HepG2 (cell line): ENCODE results near the gene GMEB1. TPM values are rescaled to one million over a fixed set of nuclear protein-coding genes. Genes with fewer than 3 reads are reported as not detected.

Experiments
- ARID4A ChIP-seq: sonication (generic); formaldehyde crosslinking; IDR thresholded peaks from 2 replicates; pipeline ENCODE4 v1.5.0; 2020; ENCODE audit warnings: mild to moderate bottlenecking, missing genetic modification reagents, borderline replicate concordance
- ERF ChIP-seq: IDR thresholded peaks from 2 replicates; pipeline ENCODE4 v1.6.1; 2018; ENCODE audit warnings: missing biosample characterization, missing genetic modification reagents
- GABPA ChIP-seq, 2 experiments: IDR thresholded peaks; 2 replicates each; pipeline ENCODE4 v1.6.1; 2011 to 2016; ENCODE audit warnings: low read depth in 2 of 2, low read length in 1 of 2, missing biosample characterization in 1 of 2, missing genetic modification characterization in 1 of 2
- HMG20A ChIP-seq: IDR thresholded peaks from 2 replicates; pipeline ENCODE4 v1.6.1; 2016; ENCODE audit warnings: borderline replicate concordance
- IKZF4 ChIP-seq: sonication (generic); formaldehyde crosslinking; IDR thresholded peaks from 2 replicates; pipeline ENCODE4 v1.5.1; 2020; ENCODE audit warnings: borderline replicate concordance, mild to moderate bottlenecking, low read depth, missing genetic modification reagents; ENCODE audit errors: not compliant biosample characterization
- KDM5B ChIP-seq: sonication (generic); formaldehyde crosslinking; IDR thresholded peaks from 2 replicates; pipeline ENCODE4 v1.4.0; 2020; ENCODE audit warnings: missing genetic modification reagents, mild to moderate bottlenecking, borderline replicate concordance
- POLR2G ChIP-seq: fragments of 200-400 bp; formaldehyde crosslinking; IDR thresholded peaks from 2 replicates; pipeline ENCODE4 v1.6.1; 2018; ENCODE audit warnings: mild to moderate bottlenecking, low read depth, low read length, moderate library complexity
- RBM22 ChIP-seq: fragments of 200-400 bp; formaldehyde crosslinking; optimal IDR thresholded peaks from 2 replicates; pipeline ENCODE3; 2017; ENCODE audit warnings: mild to moderate bottlenecking, low read length, moderate library complexity
- ZBTB7B ChIP-seq: sonication (generic); formaldehyde crosslinking; IDR thresholded peaks from 2 replicates; pipeline ENCODE4 v1.4.0; 2020; ENCODE audit warnings: missing genetic modification reagents
- ZFX ChIP-seq: sonication (generic); formaldehyde crosslinking; IDR thresholded peaks from 2 replicates; pipeline ENCODE4 v1.4.0; 2020; ENCODE audit warnings: mild to moderate bottlenecking, low read depth, missing genetic modification reagents, moderate library complexity
- ZNF235 ChIP-seq: sonication (generic); formaldehyde crosslinking; IDR thresholded peaks from 2 replicates; pipeline ENCODE4 v1.8.1; 2023; ENCODE audit warnings: mild to moderate bottlenecking, missing genetic modification reagents, borderline replicate concordance
- ZNF296 ChIP-seq: sonication (generic); formaldehyde crosslinking; conservative IDR thresholded peaks from 2 replicates; pipeline ENCODE4 v1.5.0; 2020; ENCODE audit warnings: mild to moderate bottlenecking, missing genetic modification reagents
- ZNF83 ChIP-seq: sonication (generic); formaldehyde crosslinking; IDR thresholded peaks from 2 replicates; pipeline ENCODE4 v1.4.0; 2020; ENCODE audit warnings: missing genetic modification reagents, mild to moderate bottlenecking, borderline replicate concordance
- ZNF878 ChIP-seq: sonication (generic); formaldehyde crosslinking; IDR thresholded peaks from 2 replicates; pipeline ENCODE4 v1.8.1; 2023; ENCODE audit warnings: mild to moderate bottlenecking, missing genetic modification reagents, moderate library complexity
- ZNF891 ChIP-seq: sonication (generic); formaldehyde crosslinking; IDR thresholded peaks from 2 replicates; pipeline ENCODE4 v1.5.0; 2020; ENCODE audit warnings: mild to moderate bottlenecking, missing genetic modification reagents
- polyA plus RNA-seq, 8 experiments: library from polyadenylated mRNA; depleted of rRNA in 3 of 8; stranded (reverse) in 7 of 8; unstranded in 1 of 8; fragments of >200 nt; fragmentation: Illumina TruSeq in 4 of 8; extraction: Trizol in 4 of 8; gene quantifications; 2 replicates each; pipeline versions ENCODE4 v1.2.1 to v1.2.3, GENCODE V29; 2011 to 2016; ENCODE audit warnings: low read depth in 4 of 8, missing spikeins in 1 of 8, mixed read lengths in 1 of 8; ENCODE audit not compliant: insufficient read depth in 1 of 8
- total RNA-seq, 5 experiments: library from RNA; depleted of rRNA; stranded (reverse); fragments of >200 nt; fragmentation: Illumina TruSeq; extraction: Trizol; gene quantifications; 2 replicates each; pipeline ENCODE4 v1.2.3, GENCODE V29; 2016; ENCODE audit warnings: low read depth in 1 of 5
- TF ChIP-seq, protein P1 (sequence below): sonication (generic); formaldehyde crosslinking; IDR thresholded peaks from 2 replicates; pipeline ENCODE4 v1.5.1; 2020; ENCODE audit warnings: mild to moderate bottlenecking, missing genetic modification reagents, moderate library complexity

The GMEB1 gene
- total and polyA plus RNA-seq, 2 of the 13 experiments (the other 11 are each of a cell fraction or from before 2014, with no cell fraction given), result 3.0 to 6.0 TPM

GRCh38 chr1:28668956-28669723 is 556 bp downstream of the GMEB1 start (continued):
- TF ChIP-seq ZNF878 (CRISPR knock-in tag) (no peak), ZNF235 (CRISPR knock-in tag) (peak; percentile 39; the same call in 1 of the 2 replicates), ZBTB7B (peak; percentile 68; the same call in 1 of the 2 replicates), ARID4A (CRISPR knock-in tag) (no peak), ZNF296 (CRISPR knock-in tag) (peak; percentile 78; the same call in 1 of the 2 replicates), ERF (0 out of 2 replicates have a peak, but pooled peaks have one; percentile 17), GABPA (IDR thresholded peaks at IDR 0.05; ENCODE audit: low read depth, low read length) (0 out of 2 replicates have a peak, but pooled peaks have one; percentile 33), GABPA (CRISPR knock-in tag; IDR thresholded peaks at IDR 0.05; ENCODE audit: low read depth) (peak; percentile 33; the same call in 1 of the 2 replicates), KDM5B (CRISPR knock-in tag) (peak; percentile 20; the same call in 1 of the 2 replicates), ZNF83 (CRISPR knock-in tag) (0 out of 2 replicates have a peak, but pooled peaks have one; percentile 17), IKZF4 (CRISPR knock-in tag) (no peak), RBM22 (peak; percentile 25), ZFX (CRISPR knock-in tag) (peak; percentile 55), HMG20A (CRISPR knock-in tag) (no peak), ZNF891 (CRISPR knock-in tag) (peak; percentile 60; the same call in 1 of the 2 replicates), POLR2G (peak; percentile 59)
- TF ChIP-seq, protein P1, sequence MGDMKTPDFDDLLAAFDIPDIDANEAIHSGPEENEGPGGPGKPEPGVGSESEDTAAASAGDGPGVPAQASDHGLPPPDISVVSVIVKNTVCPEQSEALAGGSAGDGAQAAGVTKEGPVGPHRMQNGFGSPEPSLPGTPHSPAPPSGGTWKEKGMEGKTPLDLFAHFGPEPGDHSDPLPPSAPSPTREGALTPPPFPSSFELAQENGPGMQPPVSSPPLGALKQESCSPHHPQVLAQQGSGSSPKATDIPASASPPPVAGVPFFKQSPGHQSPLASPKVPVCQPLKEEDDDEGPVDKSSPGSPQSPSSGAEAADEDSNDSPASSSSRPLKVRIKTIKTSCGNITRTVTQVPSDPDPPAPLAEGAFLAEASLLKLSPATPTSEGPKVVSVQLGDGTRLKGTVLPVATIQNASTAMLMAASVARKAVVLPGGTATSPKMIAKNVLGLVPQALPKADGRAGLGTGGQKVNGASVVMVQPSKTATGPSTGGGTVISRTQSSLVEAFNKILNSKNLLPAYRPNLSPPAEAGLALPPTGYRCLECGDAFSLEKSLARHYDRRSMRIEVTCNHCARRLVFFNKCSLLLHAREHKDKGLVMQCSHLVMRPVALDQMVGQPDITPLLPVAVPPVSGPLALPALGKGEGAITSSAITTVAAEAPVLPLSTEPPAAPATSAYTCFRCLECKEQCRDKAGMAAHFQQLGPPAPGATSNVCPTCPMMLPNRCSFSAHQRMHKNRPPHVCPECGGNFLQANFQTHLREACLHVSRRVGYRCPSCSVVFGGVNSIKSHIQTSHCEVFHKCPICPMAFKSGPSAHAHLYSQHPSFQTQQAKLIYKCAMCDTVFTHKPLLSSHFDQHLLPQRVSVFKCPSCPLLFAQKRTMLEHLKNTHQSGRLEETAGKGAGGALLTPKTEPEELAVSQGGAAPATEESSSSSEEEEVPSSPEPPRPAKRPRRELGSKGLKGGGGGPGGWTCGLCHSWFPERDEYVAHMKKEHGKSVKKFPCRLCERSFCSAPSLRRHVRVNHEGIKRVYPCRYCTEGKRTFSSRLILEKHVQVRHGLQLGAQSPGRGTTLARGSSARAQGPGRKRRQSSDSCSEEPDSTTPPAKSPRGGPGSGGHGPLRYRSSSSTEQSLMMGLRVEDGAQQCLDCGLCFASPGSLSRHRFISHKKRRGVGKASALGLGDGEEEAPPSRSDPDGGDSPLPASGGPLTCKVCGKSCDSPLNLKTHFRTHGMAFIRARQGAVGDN, result peak; percentile 57
